H9 (cell line): Measurements from ENCODE around the gene APOL4. TPM values are rescaled to one million over a fixed set of nuclear protein-coding genes. Genes with fewer than 3 reads are reported as not detected.
A peak's percentile ranks its signal among the peaks of the same experiment; 100 is the strongest.

ENCODE experiments used
- DNase-seq: peaks from one replicate; pipeline ENCODE4 v3.0.0-alpha.2; 2017
- H2AFZ ChIP-seq: one replicate; pipeline ENCODE4 v1.6.1; 2013; ENCODE audit warnings: mild to moderate bottlenecking, low read length, control low read depth, moderate library complexity
- H2AK5ac ChIP-seq: 2 replicates; pipeline ENCODE4 v1.6.1; 2013; ENCODE audit warnings: low read length, control low read depth, mixed read lengths; ENCODE audit not compliant: insufficient read length
- H2BK120ac ChIP-seq: one replicate; pipeline ENCODE4 v1.6.1; 2013; ENCODE audit warnings: low read depth, mild to moderate bottlenecking, low read length, control low read depth, inconsistent platforms; ENCODE audit not compliant: poor library complexity, severe bottlenecking
- H2BK12ac ChIP-seq: 2 replicates; pipeline ENCODE4 v1.6.1; 2013; ENCODE audit warnings: low read length, control low read depth, mixed read lengths, low read depth; ENCODE audit not compliant: insufficient read length
- H2BK15ac ChIP-seq: 2 replicates; pipeline ENCODE4 v1.6.1; 2013; ENCODE audit warnings: low read depth, low read length, control low read depth
- H2BK20ac ChIP-seq: one replicate; pipeline ENCODE4 v1.6.1; 2013; ENCODE audit warnings: low read depth, mild to moderate bottlenecking, low read length, control low read depth, inconsistent platforms; ENCODE audit not compliant: poor library complexity, severe bottlenecking
- H2BK5ac ChIP-seq: 2 replicates; pipeline ENCODE4 v1.6.1; 2013; ENCODE audit warnings: low read length, control low read depth, mixed read lengths; ENCODE audit not compliant: insufficient read length
- H3K14ac ChIP-seq: 2 replicates; pipeline ENCODE4 v1.6.1; 2013; ENCODE audit warnings: low read length, control low read depth; ENCODE audit not compliant: insufficient read depth
- H3K18ac ChIP-seq: 2 replicates; pipeline ENCODE4 v1.6.1; 2013; ENCODE audit warnings: low read depth, mild to moderate bottlenecking, mixed read lengths, low read length, control low read depth; ENCODE audit not compliant: insufficient read length
- H3K23ac ChIP-seq: 2 replicates; pipeline ENCODE4 v1.6.1; 2013; ENCODE audit warnings: low read length, control low read depth, mixed read lengths, low read depth; ENCODE audit not compliant: insufficient read length
- H3K23me2 ChIP-seq: 2 replicates; pipeline ENCODE4 v1.6.1; 2013; ENCODE audit warnings: low read depth, mild to moderate bottlenecking, mixed read lengths, low read length, control low read depth; ENCODE audit not compliant: insufficient read length, poor library complexity, severe bottlenecking
- H3K27ac ChIP-seq: 2 replicates; pipeline ENCODE4 v1.5.1; 2013; ENCODE audit warnings: low read length, control low read depth, mixed read lengths, low read depth; ENCODE audit not compliant: insufficient read length
- H3K27me3 ChIP-seq: 2 replicates; pipeline ENCODE4 v1.6.1; 2013; ENCODE audit warnings: low read length, control low read depth, inconsistent platforms; ENCODE audit not compliant: insufficient read depth
- H3K4ac ChIP-seq: 2 replicates; pipeline ENCODE4 v1.6.1; 2013; ENCODE audit warnings: low read depth, mild to moderate bottlenecking, control low read depth, inconsistent platforms, low read length, moderate library complexity
- H3K4me1 ChIP-seq: 2 replicates; pipeline ENCODE4 v1.6.1; 2013; ENCODE audit warnings: low read length, control low read depth, inconsistent platforms; ENCODE audit not compliant: insufficient read depth
- H3K4me2 ChIP-seq: 2 replicates; pipeline ENCODE4 v1.6.1; 2013; ENCODE audit warnings: low read length, control low read depth, mixed read lengths; ENCODE audit not compliant: insufficient read length, insufficient read depth
- H3K56ac ChIP-seq: 2 replicates; pipeline ENCODE4 v1.6.1; 2013; ENCODE audit warnings: low read depth, mild to moderate bottlenecking, mixed read lengths, low read length, control low read depth; ENCODE audit not compliant: insufficient read length
- H3K79me1 ChIP-seq: 2 replicates; pipeline ENCODE4 v1.6.1; 2013; ENCODE audit warnings: low read depth, mild to moderate bottlenecking, moderate library complexity, low read length, control low read depth, inconsistent platforms; ENCODE audit not compliant: insufficient read depth, poor library complexity, severe bottlenecking
- H3K79me2 ChIP-seq: 2 replicates; pipeline ENCODE4 v1.6.1; 2013; ENCODE audit warnings: low read length, control low read depth, inconsistent platforms; ENCODE audit not compliant: insufficient read depth
- H3K9ac ChIP-seq: 2 replicates; pipeline ENCODE4 v1.6.1; 2013; ENCODE audit warnings: low read length, control low read depth, mixed read lengths; ENCODE audit not compliant: insufficient read length; ENCODE audit errors: extremely low read depth
- H3K9me3 ChIP-seq: one replicate; pipeline ENCODE4 v1.6.1; 2013; ENCODE audit warnings: low read depth, low read length, inconsistent platforms; ENCODE audit not compliant: control insufficient read depth
- H3T11ph ChIP-seq: one replicate; pipeline ENCODE4 v1.6.1; 2013; ENCODE audit warnings: mild to moderate bottlenecking, low read length, control low read depth, inconsistent platforms
- H4K20me1 ChIP-seq: one replicate; pipeline ENCODE4 v1.6.1; 2013; ENCODE audit not compliant: control insufficient read depth, insufficient read length, insufficient read depth
- H4K5ac ChIP-seq: 2 replicates; pipeline ENCODE4 v1.6.1; 2013; ENCODE audit warnings: low read depth, mild to moderate bottlenecking, mixed read lengths, low read length, control low read depth; ENCODE audit not compliant: insufficient read length
- H4K8ac ChIP-seq: replicated peaks from 2 replicates; pipeline ENCODE4 v1.6.1; 2013; ENCODE audit warnings: low read length, control low read depth, mixed read lengths, low read depth; ENCODE audit not compliant: insufficient read length
- H4K91ac ChIP-seq: 2 replicates; pipeline ENCODE4 v1.6.1; 2013; ENCODE audit warnings: low read depth, mild to moderate bottlenecking, moderate library complexity, mixed read lengths, low read length, control low read depth; ENCODE audit not compliant: insufficient read length
- H3K27ac Mint-ChIP-seq, 3 experiments: 2 replicates in 2 of 3; 3 replicates in 1 of 3; pipeline ENCODE4 v1.8.0; 2020 to 2021; ENCODE audit warnings: mixed read lengths in 3 of 3, mild to moderate bottlenecking in 1 of 3, moderate library complexity in 1 of 3
- H3K27me3 Mint-ChIP-seq: 2 replicates; pipeline ENCODE4 v1.8.0; 2021; ENCODE audit warnings: low read depth, mild to moderate bottlenecking, moderate library complexity, mixed read lengths
- H3K36me3 Mint-ChIP-seq, 3 experiments: 2 replicates in 2 of 3; 3 replicates in 1 of 3; pipeline ENCODE4 v1.8.0; 2020 to 2021; ENCODE audit warnings: low read depth in 3 of 3, mixed read lengths in 3 of 3; ENCODE audit not compliant: insufficient read depth in 1 of 3
- H3K4me1 Mint-ChIP-seq, 2 experiments: 2 replicates each; pipeline ENCODE4 v1.8.0; 2020; ENCODE audit warnings: mixed read lengths in 2 of 2
- H3K4me3 Mint-ChIP-seq, 2 experiments: 2 replicates in 1 of 2; 3 replicates in 1 of 2; pipeline ENCODE4 v1.8.0; 2020 to 2021; ENCODE audit warnings: mild to moderate bottlenecking in 2 of 2, mixed read lengths in 2 of 2, moderate library complexity in 1 of 2
- H3K9me3 Mint-ChIP-seq, 2 experiments: 2 replicates in 1 of 2; 3 replicates in 1 of 2; pipeline ENCODE4 v1.8.0; 2020; ENCODE audit warnings: mild to moderate bottlenecking in 2 of 2, mixed read lengths in 2 of 2, moderate library complexity in 1 of 2
- WGBS: extraction: QIAGEN DNeasy Blood & Tissue Kit; methylation state at CpG from one replicate; pipeline ENCODE4 v1.1.7; 2013; ENCODE audit warnings: missing lambda C conversion rate, low lambda C conversion rate, mixed read lengths; ENCODE audit not compliant: insufficient read length; ENCODE audit errors: extremely low coverage; 5-methylcytosine and 5-hydroxymethylcytosine counted together
- total RNA-seq: library from RNA; stranded (reverse); gene quantifications from 2 replicates; pipeline ENCODE4 v1.2.1, GENCODE V29; 2021
- TF ChIP-seq, protein P1 (sequence below): fragments of 200-600 bp; sonication (generic); conservative IDR thresholded peaks from 3 replicates; pipeline ENCODE4 v1.8.0; 2021; ENCODE audit warnings: antibody characterized with exemption, mild to moderate bottlenecking

The APOL4 gene
- total RNA-seq, 1 experiment from 2014 or later, result not detected

DNA sequence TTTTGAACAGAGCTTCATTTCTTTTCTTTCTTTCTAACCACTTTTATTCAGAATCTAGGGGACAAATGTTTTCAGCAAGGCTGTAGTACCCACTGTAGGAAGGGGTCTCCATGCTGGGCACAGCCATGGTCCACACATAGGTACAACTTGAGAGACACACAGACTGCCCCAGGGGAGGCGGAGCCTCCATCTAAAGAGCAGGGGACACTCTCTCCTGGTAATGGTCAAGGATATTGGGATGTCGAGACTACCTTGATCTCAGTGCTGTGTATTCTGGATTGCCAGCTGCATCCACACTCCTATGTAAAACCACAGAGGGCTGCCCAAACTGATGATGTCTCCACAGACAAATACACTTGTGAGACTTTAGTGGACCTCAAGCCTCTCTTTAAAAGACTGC, 38.1 kb downstream of the APOL4 start:
- H2BK12ac ChIP-seq, result no peak overlapping the region
- H3K79me1 ChIP-seq, result no peaks in the 10 kb centered on the region
- no peak overlapping the region for H4K91ac ChIP-seq
- Mint-ChIP-seq H3K4me1 (peaks cover 15 to 26% of the 10 kb centered on the region in 2 experiments), H3K9me3 (no peaks in the 10 kb centered on the region; a peak in 2 of 5 replicates), H3K4me3 (no peak overlapping the region), H3K27ac (peak overlapping the region in 1 of 3 experiments; percentile 54; a peak in 1 of 7 replicates), H3K27me3 (peaks cover 7% of the 10 kb centered on the region), H3K36me3 (0 out of 7 replicates have a peak, but pooled peaks cover 0 to under 1% (median 0%) of the 10 kb centered on the region in 3 experiments)
- H2BK5ac ChIP-seq, result no peak overlapping the region
- H4K5ac ChIP-seq, result no peak overlapping the region
- WGBS, result no CpG with 5 or more reads among the region's 2 CpGs
- H2BK20ac ChIP-seq, result no peak overlapping the region
- H3K23me2 ChIP-seq, result no peaks in the 10 kb centered on the region
- no peak overlapping the region for H3K9ac ChIP-seq
- no peaks in the 10 kb centered on the region for H3K9me3 ChIP-seq
- H3K56ac ChIP-seq, result no peak overlapping the region
- H3K18ac ChIP-seq, result no peak overlapping the region
- H4K20me1 ChIP-seq, result no peaks in the 10 kb centered on the region
- H2AK5ac ChIP-seq, result no peak overlapping the region
- no peak overlapping the region for H2BK120ac ChIP-seq
- no peak for DNase-seq
- H2AFZ ChIP-seq, result no peak overlapping the region
- H3K27ac ChIP-seq, result no peak overlapping the region
- H2BK15ac ChIP-seq, result no peak overlapping the region
- H3K79me2 ChIP-seq, result no peaks in the 10 kb centered on the region
- H4K8ac ChIP-seq, result no peak overlapping the region
- no peaks in the 10 kb centered on the region for H3K27me3 ChIP-seq
- no peak overlapping the region for H3T11ph ChIP-seq
- no peaks in the 10 kb centered on the region for H3K4me1 ChIP-seq
- no peak overlapping the region for H3K23ac ChIP-seq
- no peak overlapping the region for H3K14ac ChIP-seq
- no peak overlapping the region for H3K4ac ChIP-seq
- TF ChIP-seq, protein P1, sequence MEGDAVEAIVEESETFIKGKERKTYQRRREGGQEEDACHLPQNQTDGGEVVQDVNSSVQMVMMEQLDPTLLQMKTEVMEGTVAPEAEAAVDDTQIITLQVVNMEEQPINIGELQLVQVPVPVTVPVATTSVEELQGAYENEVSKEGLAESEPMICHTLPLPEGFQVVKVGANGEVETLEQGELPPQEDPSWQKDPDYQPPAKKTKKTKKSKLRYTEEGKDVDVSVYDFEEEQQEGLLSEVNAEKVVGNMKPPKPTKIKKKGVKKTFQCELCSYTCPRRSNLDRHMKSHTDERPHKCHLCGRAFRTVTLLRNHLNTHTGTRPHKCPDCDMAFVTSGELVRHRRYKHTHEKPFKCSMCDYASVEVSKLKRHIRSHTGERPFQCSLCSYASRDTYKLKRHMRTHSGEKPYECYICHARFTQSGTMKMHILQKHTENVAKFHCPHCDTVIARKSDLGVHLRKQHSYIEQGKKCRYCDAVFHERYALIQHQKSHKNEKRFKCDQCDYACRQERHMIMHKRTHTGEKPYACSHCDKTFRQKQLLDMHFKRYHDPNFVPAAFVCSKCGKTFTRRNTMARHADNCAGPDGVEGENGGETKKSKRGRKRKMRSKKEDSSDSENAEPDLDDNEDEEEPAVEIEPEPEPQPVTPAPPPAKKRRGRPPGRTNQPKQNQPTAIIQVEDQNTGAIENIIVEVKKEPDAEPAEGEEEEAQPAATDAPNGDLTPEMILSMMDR, result no peak
- H3K4me2 ChIP-seq, result no peak overlapping the region
